ENCODE results near the gene LCN1.
"Not testable (repeated sequence)": the region's sequence is repeated elsewhere in the genome, so short reads cannot be mapped to it uniquely, and the experiment has no call there.

LCN1 gene

DNA sequence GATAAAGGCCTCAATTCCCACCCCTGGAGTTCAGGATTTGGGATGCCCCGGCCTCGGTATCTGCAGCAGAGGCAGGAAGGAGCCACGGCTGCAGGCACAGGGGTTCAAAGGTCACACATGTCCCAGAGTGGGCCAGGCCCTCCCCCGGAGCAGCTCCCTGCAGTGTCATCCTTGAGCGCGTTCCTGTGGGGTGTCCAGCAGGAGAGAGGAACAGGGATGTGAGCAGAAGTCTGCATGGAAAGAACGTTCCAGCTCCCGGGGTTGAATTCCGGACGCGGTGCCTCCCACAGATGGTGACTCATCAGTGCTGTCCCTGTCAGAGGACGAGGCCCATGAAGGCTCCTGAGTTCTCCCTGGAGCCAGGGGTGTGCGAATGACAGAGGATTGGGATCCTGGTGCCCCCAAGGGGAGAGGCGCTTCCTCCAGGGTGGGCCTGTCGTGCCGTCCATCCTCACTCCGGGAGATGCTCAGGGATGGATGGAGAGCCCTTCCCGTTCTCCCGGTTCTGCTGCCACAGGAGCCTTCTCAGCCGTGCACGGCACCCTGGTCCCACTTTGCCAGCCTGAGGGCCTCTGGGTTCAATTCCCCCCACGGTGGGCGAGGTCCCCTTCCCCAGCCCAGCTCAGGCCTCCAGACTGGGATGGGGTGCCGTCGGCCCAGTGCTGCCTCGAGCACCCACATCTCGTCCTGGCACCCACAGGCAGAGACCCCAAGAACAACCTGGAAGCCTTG, 3.1 kb downstream of the LCN1 start:
- no peak for TF ChIP-seq CTCF (IDR thresholded peaks at IDR 0.05; ENCODE audit: low read depth, low read length)
- DNase-seq (ENCODE audit: low read depth in 2 of 2): peak; percentile 25 to 41
- H3K4me3 ChIP-seq (replicated peaks in 1 of 2; ENCODE audit: low read depth in 2 of 2, low read length in 2 of 2): no peak overlapping the region

- no peak for TF ChIP-seq CTCF (IDR thresholded peaks at IDR 0.05; ENCODE audit: low read depth, low read length)
- no peak overlapping the region for H3K4me3 ChIP-seq (replicated peaks in 1 of 2; ENCODE audit: low read depth in 2 of 2, low read length in 2 of 2)
- DNase-seq (ENCODE audit: low read depth in 2 of 2): no peak
These were observed 4.2 kb downstream of the LCN1 start for GRCh38 chr9:135525241-135526088.

- DNase-seq (ENCODE audit: low read depth in 2 of 2): no peak
- TF ChIP-seq CTCF (IDR thresholded peaks at IDR 0.05; ENCODE audit: low read depth, low read length): no peak
These were observed 5.0 kb downstream of the LCN1 start for GRCh38 chr9:135526089-135526729.

DNA sequence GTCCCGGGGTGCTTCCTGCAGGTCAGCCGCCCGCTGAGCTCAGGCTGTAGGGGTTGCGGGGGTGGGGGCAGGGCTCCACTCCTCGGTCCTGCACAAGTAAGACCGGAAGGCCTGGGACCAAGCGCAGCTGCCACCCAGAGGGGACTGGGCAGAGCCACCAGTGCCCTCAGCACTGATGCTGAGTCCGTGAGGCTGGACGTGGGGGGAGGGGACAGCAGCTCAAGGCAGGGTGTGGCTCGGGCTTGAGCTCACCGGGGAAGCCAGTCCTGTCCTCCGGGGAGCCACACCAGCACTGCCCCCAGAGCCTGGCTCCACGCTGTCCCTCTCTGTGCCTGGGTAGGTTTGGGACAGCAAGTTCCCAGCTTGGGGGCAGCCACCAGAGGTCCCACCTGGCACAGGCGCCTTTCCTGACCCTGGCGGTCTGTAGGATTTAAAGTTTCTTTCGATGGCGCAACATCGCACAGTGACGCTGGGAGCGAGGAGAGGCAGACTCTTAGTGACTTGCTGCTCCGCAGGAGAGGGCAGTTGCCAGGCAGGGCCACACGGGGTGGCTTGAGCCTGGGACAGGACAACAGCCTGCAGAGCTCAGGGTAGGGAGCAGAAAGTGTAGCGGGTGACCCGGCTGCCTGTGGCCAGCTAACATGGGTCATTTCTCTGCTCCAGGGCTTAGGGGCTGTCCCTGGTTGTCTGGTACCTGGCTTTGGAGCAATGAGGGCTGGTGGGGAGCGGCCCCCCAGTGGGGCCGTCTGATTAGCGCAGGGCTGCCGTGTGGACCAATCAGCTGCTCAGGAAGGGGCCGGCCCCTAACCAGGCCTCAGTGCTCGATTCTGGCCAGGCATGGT, 5.7 kb downstream of the LCN1 start:
- DNase-seq (ENCODE audit: low read depth in 2 of 2): no peak
- H3K4me3 ChIP-seq (replicated peaks in 1 of 2; ENCODE audit: low read depth in 2 of 2, low read length in 2 of 2): no peak overlapping the region
- no peak for TF ChIP-seq CTCF (IDR thresholded peaks at IDR 0.05; ENCODE audit: low read depth, low read length)

More at GRCh38 chr9:135526089-135526729, 5.0 kb downstream of the LCN1 start:
- H3K4me3 ChIP-seq (replicated peaks in 1 of 2; ENCODE audit: low read depth in 2 of 2, low read length in 2 of 2): no peak overlapping the region

DNA sequence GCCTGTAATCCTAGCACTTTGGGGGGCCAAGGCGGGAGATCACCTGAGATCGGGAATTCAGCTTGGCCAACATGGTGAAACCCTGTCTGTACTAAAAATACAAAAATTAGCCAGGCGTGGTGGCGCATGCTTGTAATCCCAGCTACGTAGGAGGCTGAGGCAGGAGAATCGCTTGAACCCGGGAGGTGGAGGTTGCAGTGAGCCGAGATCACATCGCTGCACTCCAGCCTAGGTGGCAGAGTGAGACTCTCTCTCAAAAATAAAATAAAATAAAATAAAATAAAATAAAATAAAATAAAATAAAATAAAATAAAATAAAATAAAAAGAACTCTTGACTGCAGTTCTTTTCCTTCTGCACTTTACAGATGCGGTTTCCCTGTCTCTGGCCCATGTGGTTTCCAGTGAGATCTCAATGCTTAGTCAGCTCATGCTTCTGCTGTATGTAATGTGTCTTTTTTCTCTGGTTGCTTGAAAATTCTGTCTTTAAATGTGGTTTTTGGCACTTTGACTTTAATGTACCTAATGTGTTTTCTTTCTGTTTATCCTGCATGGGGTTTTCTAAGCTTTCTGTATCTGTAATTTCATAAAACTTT, 7.7 kb downstream of the LCN1 start:
- not testable (repeated sequence) for H3K4me3 ChIP-seq (replicated peaks in 1 of 2; ENCODE audit: low read depth in 2 of 2, low read length in 2 of 2); DNase-seq (ENCODE audit: low read depth in 2 of 2)

- DNase-seq (ENCODE audit: low read depth in 2 of 2): no peak
- TF ChIP-seq CTCF (IDR thresholded peaks at IDR 0.05; ENCODE audit: low read depth, low read length): no peak
- H3K4me3 ChIP-seq (replicated peaks in 1 of 2; ENCODE audit: low read depth in 2 of 2, low read length in 2 of 2): no peak overlapping the region
These were observed 8.9 kb downstream of the LCN1 start for GRCh38 chr9:135530146-135530545.

Data from cardiac fibroblast (primary cell).